Measurements from ENCODE around the gene TM4SF5.
A peak's percentile ranks its signal among the peaks of the same experiment; 100 is the strongest.

Gene TM4SF5

GRCh38 chr17:4808378-4808767, 36.7 kb downstream of the TM4SF5 start:
- Mint-ChIP-seq H3K4me3 (peak overlapping the region; percentile 91 to 93 (median 92)), H3K4me1 (peaks cover 11% of the 10 kb centered on the region), H3K36me3 (ENCODE audit: low read depth) (peaks cover 20% of the 10 kb centered on the region), H3K27me3 (ENCODE audit: low read depth) (no peaks in the 10 kb centered on the region), H3K9me3 (no peaks in the 10 kb centered on the region), H3K27ac (peak overlapping the region; percentile 65 to 83 (median 71))
- no peak for TF ChIP-seq CTCF (IDR thresholded peaks at IDR 0.05; ENCODE audit: unreplicated experiment in 3 of 3)

GRCh38 chr17:4810696-4811290, 39.1 kb downstream of the TM4SF5 start:
- Mint-ChIP-seq H3K27me3 (ENCODE audit: low read depth) (no peaks in the 10 kb centered on the region), H3K4me3 (peak overlapping the region; percentile 38 to 68 (median 47)), H3K4me1 (peaks cover 11% of the 10 kb centered on the region), H3K9me3 (no peaks in the 10 kb centered on the region), H3K27ac (peak overlapping the region in 1 of 3 experiments; percentile 39), H3K36me3 (ENCODE audit: low read depth) (peaks cover 29% of the 10 kb centered on the region)
- TF ChIP-seq CTCF (IDR thresholded peaks at IDR 0.05; ENCODE audit: unreplicated experiment in 3 of 3), result no peak

DNA sequence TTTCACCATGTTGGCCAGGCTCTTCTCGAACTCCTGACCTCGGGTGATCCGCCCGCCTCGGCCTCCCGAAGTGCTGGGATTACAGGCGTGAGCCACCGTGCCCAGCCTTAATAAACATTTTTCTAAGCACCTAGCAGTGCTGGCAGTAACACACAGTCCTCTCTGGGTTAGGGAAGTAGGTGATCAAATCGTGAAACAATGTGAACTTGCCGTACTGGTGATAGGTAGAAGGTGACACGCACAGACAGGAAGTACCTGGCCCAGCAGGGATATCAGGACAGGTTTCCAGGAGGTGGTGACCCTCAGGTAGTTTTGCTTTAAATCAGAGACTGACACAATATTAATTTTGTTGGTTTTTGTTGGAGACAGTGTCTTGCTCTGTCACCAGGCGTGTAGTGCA, 39.8 kb downstream of the TM4SF5 start:
- Mint-ChIP-seq H3K36me3 (ENCODE audit: low read depth) (peaks cover 29% of the 10 kb centered on the region), H3K4me3 (peak overlapping the region in 1 of 3 experiments; percentile 43), H3K9me3 (no peaks in the 10 kb centered on the region), H3K4me1 (peaks cover 6% of the 10 kb centered on the region), H3K27me3 (ENCODE audit: low read depth) (no peaks in the 10 kb centered on the region), H3K27ac (no peak overlapping the region)
- no peak for TF ChIP-seq CTCF (IDR thresholded peaks at IDR 0.05; ENCODE audit: unreplicated experiment in 3 of 3)

DNA sequence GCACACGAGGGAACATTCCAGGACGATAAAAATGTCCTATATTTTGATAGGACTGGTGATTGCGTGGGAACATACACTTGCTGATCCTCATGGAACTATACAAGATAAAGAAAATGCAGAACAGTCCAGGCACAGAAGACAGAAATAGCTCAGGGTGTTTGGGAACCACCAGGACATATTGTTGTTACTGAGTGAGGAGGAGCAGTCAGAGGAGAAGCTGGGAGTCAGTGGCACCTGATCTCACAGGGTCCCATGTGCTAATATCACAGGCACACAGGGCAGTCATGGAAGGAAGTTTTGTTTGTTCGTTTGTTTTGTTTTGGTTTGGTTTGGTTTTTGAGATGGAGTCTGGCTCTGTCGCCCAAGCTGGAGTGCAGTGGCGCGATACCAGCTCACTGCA, 41.0 kb downstream of the TM4SF5 start:
- Mint-ChIP-seq H3K27ac (no peak overlapping the region), H3K36me3 (ENCODE audit: low read depth) (peaks cover 29% of the 10 kb centered on the region), H3K27me3 (ENCODE audit: low read depth) (no peaks in the 10 kb centered on the region), H3K9me3 (no peaks in the 10 kb centered on the region), H3K4me1 (peaks cover 5% of the 10 kb centered on the region), H3K4me3 (no peak overlapping the region)
- TF ChIP-seq CTCF (IDR thresholded peaks at IDR 0.05; ENCODE audit: unreplicated experiment in 3 of 3), result no peak

GRCh38 chr17:4815043-4815675, 43.5 kb downstream of the TM4SF5 start:
- peaks cover 28% of the 10 kb centered on the region for H3K36me3 Mint-ChIP-seq (ENCODE audit: low read depth)
- H3K4me3 Mint-ChIP-seq, result no peak overlapping the region
- no peak overlapping the region for H3K27ac Mint-ChIP-seq
- peak in 2 of 3 experiments; percentile 21 to 32 for TF ChIP-seq CTCF (IDR thresholded peaks at IDR 0.05; ENCODE audit: unreplicated experiment in 3 of 3)
- no peaks in the 10 kb centered on the region for H3K4me1 Mint-ChIP-seq
- no peaks in the 10 kb centered on the region for H3K27me3 Mint-ChIP-seq (ENCODE audit: low read depth)
- no peaks in the 10 kb centered on the region for H3K9me3 Mint-ChIP-seq

DNA sequence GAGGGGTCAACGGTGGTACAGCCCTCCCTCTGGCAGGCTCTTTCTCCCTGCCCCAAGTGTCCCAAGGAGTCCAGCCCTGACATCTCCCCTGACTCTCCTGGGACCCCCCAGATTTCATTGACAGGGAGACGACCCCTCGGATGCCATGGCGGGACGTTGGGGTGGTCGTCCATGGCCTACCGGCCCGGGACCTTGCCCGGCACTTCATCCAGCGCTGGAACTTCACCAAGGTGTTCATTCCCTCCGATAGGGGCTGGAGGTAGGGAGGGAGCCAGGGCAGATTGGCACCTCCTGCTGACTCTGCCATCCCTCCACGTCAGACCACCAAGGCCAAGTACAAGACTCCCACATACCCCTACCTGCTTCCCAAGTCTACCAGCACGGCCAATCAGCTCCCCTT, 45.1 kb downstream of the TM4SF5 start:
- no peak overlapping the region for H3K27ac Mint-ChIP-seq
- no peak for TF ChIP-seq CTCF (IDR thresholded peaks at IDR 0.05; ENCODE audit: unreplicated experiment in 3 of 3)
- no peak overlapping the region for H3K4me3 Mint-ChIP-seq
- peaks cover 20% of the 10 kb centered on the region for H3K36me3 Mint-ChIP-seq (ENCODE audit: low read depth)
- no peaks in the 10 kb centered on the region for H3K4me1 Mint-ChIP-seq
- H3K27me3 Mint-ChIP-seq (ENCODE audit: low read depth), result no peaks in the 10 kb centered on the region
- H3K9me3 Mint-ChIP-seq, result no peaks in the 10 kb centered on the region
